ENCODE data around the gene MAD1L1.
"Not testable (repeated sequence)": the region's sequence is repeated elsewhere in the genome, so short reads cannot be mapped to it uniquely, and the experiment has no call there.

Gene MAD1L1

GRCh38 chr7:1892011-1892965 lies 340.5 kb downstream of the MAD1L1 start:
- DNase-seq = no peak

- DNase-seq = no peak
These were observed 342.2 kb downstream of the MAD1L1 start for GRCh38 chr7:1890289-1891235.

- no peak for DNase-seq
These were observed 343.1 kb downstream of the MAD1L1 start for GRCh38 chr7:1889556-1890181.

DNA sequence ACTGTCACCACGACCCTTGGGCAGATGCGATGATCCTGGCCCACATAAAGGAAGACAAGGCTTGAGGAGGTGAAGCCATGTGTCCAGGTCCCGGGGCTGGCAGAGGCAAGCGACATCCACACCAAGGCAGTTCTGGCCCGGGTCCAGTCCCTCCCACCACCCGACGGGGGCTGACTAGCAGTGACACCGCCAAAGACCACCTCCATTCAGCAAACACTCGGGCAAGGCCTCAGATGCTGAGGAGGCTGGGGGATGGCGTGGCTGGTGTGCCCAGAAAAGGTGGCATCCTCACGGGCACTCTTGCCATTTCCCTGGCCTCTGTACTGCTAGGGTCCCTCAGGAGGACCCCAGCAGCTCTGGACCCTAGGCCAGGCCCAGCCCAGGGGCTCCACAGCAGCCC lies 343.7 kb downstream of the MAD1L1 start:
- no peak for DNase-seq

GRCh38 chr7:1888425-1888824 lies 344.3 kb downstream of the MAD1L1 start:
- no peak for DNase-seq

GRCh38 chr7:1887251-1887650 lies 345.5 kb downstream of the MAD1L1 start:
- no peak for DNase-seq

DNA sequence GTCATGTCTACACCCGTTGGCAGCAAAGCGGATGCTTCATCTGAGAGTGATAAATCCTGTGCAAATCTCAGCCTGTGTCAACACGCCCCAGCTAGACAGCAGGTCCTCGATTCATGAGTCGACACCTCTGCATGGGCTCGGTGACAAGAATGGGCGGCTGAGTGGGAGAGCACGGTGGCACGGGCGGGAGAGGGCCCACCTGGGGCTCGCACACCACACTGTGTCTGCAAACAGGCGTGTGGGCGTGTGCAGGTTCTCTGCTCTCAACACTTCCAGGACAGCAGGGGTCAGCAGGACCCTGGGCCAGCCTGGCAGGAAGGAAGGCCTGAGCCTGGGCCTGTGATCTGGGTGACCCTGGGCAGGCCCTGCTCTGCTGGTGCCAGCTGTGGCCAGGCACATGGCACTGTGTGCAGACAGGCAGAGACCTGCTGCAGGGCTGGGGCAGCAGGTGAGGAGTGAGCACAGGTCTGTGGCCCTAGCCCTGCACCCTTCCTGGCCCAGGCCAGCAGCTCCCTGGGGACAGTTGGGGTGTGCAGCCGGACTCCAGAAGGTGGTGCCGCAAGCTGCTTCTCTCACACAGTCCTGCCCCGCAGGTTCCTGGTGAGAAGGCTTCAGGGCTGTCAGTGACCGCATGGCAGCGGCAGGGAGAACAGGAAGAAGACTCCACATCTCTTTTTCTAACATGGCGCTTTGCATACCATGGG lies 346.2 kb downstream of the MAD1L1 start:
- DNase-seq = no peak

GRCh38 chr7:1885465-1886226 lies 347.1 kb downstream of the MAD1L1 start:
- no peak for DNase-seq

GRCh38 chr7:1884583-1885350 lies 348.0 kb downstream of the MAD1L1 start:
- no peak for DNase-seq

DNA sequence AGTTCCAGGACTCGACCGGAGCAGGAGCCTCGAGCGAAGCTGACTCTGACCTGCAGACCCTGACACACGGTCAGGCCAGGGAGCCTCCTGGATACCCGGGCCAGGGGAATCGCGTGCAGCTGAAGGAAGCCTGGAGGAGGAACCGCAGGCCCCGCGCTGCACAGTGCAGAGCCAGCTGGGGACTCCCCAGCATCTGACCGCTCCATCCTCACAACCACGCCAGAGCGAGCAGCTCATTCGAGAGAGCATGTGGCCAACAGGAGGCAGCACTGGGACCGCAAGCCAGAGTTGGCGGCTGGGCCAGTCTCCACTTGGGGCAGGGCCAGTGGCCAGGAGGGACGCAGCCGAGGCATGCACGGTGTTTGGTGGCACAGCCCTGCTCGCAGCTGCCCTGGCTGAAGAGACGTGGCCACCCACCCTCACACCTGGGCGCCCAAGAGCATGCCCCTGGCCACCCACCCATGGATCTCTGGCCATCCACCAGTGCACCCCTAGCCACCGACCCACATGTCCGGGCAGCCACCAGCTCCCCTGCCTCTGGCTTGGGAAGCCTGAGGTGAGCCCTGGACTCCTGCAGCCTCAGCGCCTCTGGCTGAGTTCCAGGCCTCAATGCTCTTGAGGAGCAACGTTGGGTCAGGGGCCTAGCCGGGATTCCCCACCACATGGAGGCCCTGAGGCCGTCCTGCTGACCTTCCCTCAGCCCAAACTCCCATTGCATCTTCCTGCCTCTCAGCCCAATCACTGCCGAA lies 348.7 kb downstream of the MAD1L1 start:
- peak in 3 of 56 donors; percentile 21 to 37 (median 34) for DNase-seq

- no peak for DNase-seq
These were observed 349.5 kb downstream of the MAD1L1 start for GRCh38 chr7:1883031-1883761.

GRCh38 chr7:1882451-1882850 lies 350.3 kb downstream of the MAD1L1 start:
- no peak for DNase-seq

GRCh38 chr7:1881946-1882345 lies 350.8 kb downstream of the MAD1L1 start:
- no peak for DNase-seq

- not testable (repeated sequence) for DNase-seq
These were observed 356.1 kb downstream of the MAD1L1 start for GRCh38 chr7:1876641-1877040.

- not testable (repeated sequence) for DNase-seq
These were observed 357.1 kb downstream of the MAD1L1 start for GRCh38 chr7:1875392-1876199.

DNA sequence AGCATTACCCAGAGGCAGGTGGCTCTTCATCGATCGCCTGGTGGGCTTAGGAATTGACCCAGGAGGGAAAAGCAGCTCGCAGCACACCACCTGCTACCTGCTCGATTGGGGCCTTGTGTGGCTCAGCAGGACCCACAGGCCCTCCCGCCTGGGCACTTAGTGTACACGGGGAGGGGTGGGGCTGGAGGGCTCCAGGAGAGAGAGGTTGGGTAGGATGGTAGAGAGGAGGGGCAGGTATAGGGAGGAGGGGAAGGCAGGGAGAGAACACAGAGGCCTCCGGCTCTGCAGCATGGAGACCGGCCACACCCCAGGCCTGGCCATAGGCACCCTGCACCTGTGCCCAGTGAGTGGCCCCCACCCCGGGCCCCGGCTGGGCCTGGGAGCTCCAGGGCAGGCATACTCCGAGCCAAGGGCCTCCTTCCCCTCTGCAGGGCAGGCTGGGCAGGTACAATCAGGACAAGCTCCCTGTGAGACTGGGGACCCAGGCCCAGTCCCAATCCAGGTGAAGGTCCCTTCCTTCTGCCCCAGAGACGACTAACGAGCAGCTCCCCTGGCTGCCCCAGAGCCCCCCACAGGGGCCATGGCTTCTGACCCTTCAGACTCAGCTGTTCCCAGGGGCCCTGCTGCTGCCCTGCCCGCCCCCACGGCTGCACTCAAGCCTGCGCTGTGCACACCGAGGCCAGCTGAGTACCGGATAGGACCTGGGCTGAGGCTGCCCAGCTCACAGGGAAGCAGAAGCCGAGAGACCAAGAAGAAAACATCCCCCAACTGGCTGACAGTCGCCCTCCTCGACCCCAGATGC lies 358.0 kb downstream of the MAD1L1 start:
- DNase-seq = not testable (repeated sequence)
